Activated CD4-positive, alpha-beta T cell treated with anti-CD3 and anti-CD28 coated beads, Interleukin-2, Interleukin-4, amounts not matched to agents 100 ng/mL and 50 ng/mL, durations not matched to agents 16 hours and 8 hours (primary cell): ENCODE measurements around the gene ZNF217.
"Not testable (repeated sequence)": the region's sequence is repeated elsewhere in the genome, so short reads cannot be mapped to it uniquely, and the experiment has no call there.

Experiments used
- DNase-seq: peaks from one replicate; pipeline ENCODE4 v3.0.0-alpha.2; 2020; ENCODE audit warnings: low spot score

Gene ZNF217

GRCh38 chr20:53621482-53622246 lies 28.0 kb upstream of the ZNF217 start:
- peak; percentile 33 for DNase-seq

GRCh38 chr20:53618490-53619000 lies 24.9 kb upstream of the ZNF217 start:
- DNase-seq = not testable (repeated sequence)

DNA sequence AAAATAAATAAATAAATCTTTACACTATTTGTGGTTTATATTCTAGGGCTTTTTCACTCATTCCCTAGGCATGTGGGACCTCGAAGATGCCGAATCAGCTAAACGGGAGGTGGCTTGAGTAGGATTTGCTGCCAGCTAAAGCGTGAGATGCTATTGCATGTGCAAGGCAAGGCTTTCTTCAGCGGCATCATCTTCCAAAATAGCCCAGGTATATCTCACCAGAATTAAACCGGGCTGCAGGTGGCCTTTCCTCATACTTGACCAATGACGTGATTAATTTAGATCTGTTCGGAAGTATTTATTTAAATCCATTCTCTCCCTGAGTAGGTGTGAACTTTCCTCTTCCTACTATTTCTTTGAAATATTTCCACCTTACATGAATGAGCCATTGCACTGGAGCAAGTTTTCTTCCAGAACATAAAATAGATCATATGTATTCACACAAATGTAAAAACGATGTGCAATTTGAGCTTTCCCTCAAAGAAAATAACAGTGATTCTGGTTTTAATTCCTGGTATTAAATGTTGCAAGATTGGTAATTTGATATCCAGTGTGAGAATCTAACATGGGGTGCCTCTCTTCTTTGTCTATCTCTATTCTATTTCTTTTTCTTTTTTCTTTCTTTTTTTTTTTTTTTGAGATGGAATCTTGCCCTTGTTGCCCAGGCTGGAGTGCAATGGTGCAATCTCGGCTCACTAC lies 24.3 kb upstream of the ZNF217 start:
- DNase-seq = no peak

DNA sequence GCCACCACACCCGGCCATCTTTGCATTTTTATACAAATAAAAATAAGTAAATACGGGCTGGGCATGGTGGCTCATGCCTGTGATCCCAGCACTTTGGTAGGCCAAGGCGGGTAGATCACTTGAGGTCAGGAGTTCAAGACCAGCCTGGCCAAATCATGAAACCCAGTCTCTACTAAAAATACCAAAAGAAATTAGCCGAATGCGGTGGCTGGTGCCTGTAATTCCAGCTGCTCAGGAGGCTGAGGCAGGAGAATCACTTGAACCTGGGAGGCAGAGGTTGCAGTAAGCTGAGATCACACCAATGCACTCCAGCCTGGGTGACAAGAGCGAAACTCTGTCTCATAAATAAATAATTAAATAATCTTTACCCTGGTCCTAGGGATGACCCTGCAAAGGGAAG lies 22.9 kb upstream of the ZNF217 start:
- not testable (repeated sequence) for DNase-seq

DNA sequence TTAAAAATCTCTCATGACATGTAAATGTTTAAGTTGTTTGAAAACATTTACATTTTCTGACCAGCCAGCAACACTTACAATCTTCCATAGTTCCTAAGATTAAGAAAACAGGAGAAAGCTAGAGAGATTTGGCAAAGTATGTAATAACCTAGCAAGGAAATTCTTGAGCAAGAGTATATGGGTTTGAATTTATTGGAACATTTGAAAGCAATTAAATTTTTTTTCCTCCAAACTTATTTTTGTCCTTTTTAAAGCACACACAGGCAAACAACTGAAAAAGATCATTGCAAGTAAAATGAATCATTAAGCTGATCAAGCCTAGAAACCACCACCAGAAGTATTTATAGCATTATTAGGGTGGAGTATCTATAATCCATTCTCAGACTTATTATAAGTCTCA lies 20.1 kb upstream of the ZNF217 start:
- no peak for DNase-seq

- DNase-seq = not testable (repeated sequence)
Observed at GRCh38 chr20:53612289-53612688, 18.6 kb upstream of the ZNF217 start.

GRCh38 chr20:53611449-53611894 lies 17.8 kb upstream of the ZNF217 start:
- DNase-seq = no peak

GRCh38 chr20:53609491-53610445 lies 16.1 kb upstream of the ZNF217 start:
- DNase-seq = peak; percentile 78

GRCh38 chr20:53608456-53609452 lies 15.1 kb upstream of the ZNF217 start:
- peak; percentile 44 for DNase-seq

DNA sequence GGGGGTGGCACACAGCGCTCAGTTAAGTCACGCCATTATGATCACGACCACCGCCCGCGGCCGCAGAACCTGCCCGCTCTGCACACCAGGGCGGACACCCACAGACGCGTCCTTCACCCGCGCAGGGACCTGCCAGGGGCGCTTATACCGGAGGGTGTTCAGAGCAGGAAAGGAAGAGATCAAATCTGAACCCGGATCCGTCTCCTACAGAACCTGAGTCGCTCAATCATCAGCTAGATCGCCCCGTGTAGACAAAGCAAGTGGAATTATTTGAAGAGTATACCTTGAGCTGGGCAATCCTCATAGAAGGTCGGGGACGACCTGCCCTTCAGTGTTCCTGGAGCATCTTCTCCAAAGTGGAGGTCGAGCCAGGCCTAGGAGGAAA lies 14.4 kb upstream of the ZNF217 start:
- no peak for DNase-seq

GRCh38 chr20:53606364-53606985 lies 12.8 kb upstream of the ZNF217 start:
- DNase-seq = no peak

DNA sequence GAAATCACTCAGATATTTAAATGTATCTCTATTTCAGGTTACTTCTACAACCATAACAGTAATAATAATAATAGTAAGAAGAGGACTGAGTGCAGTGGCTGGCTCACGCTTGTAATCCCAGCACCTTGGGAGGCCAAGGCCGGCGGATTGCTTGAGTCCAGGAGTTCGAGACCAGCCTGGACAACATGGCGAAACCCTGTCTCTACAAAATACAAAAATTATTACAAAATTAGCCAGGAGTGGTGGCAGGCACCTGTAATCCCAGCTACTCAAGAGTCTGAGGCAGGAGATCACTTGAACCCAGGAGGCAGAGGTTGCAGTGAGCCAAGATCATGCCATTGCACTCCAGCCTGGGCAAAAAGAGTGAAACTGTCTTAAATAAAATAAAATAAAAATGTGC lies 11.8 kb upstream of the ZNF217 start:
- not testable (repeated sequence) for DNase-seq

GRCh38 chr20:53604846-53605245 lies 11.2 kb upstream of the ZNF217 start:
- DNase-seq = not testable (repeated sequence)

DNA sequence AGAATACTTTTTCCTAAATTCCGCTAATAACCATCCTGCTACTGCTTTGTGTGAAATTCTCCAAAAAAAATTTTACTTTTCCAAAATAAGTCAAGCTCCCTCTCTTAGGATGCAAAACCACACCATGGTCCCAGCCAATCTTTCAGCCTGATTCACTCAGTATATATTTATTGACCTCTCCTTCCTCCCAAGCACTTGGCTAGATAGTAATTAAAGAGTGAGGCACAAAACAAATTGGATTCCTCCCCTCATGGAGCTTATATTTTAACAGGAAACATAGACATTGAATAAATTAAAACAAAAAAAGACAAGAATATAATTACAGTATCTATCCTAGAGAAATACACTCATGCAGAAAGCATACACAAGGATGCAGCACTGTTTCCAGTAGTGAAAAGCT lies 9.0 kb upstream of the ZNF217 start:
- DNase-seq = no peak

DNA sequence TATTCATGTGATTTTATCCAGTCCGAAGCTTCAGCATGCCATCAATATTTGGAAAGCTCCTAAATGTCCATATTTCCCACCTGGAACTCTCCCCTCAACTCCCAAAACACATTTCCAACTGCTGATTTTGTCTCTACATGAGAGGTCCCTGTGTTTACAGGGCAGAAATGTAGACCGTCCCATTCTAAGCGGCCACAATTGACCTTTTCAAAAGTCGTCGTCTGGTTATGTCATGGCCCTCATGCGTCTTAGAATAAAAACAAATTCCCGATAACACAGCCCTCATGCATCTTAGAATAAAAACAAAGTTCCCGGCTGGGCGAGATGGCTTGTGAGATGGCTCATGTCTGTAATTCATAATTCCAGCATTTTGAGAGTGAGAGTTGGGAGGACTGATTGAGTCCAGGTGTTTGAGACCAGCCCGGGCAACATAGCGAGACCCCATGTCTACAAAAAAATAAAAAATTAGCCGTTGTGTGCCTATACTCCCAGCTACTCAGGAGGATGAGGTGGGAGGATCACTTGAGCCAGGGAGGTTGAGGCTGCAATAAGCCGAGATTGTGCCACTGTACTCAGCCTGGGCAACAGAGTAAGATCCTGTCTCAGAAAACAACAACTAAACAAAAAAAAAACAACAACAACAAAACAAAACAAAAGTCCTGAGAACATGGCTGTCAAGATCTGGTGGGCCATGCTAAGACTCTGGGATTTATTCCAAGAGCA lies 6.4 kb upstream of the ZNF217 start:
- no peak for DNase-seq

- no peak for DNase-seq
Observed at GRCh38 chr20:53599378-53599777, 5.7 kb upstream of the ZNF217 start.

DNA sequence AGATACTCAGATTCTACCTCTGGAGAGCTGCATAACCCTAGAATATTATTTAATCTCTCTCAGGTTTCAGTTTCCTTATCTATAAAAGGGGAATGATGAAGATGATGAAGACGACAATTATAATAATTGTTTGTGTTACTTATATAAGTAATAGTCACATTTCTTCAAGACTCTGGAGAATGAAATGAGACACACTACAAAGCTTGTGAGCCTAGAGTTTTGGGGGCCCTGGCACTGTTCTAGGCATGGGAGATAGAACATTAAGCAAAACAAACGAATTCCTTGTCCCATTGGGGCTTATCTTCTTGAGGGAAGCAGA lies 5.4 kb upstream of the ZNF217 start:
- DNase-seq = no peak

DNA sequence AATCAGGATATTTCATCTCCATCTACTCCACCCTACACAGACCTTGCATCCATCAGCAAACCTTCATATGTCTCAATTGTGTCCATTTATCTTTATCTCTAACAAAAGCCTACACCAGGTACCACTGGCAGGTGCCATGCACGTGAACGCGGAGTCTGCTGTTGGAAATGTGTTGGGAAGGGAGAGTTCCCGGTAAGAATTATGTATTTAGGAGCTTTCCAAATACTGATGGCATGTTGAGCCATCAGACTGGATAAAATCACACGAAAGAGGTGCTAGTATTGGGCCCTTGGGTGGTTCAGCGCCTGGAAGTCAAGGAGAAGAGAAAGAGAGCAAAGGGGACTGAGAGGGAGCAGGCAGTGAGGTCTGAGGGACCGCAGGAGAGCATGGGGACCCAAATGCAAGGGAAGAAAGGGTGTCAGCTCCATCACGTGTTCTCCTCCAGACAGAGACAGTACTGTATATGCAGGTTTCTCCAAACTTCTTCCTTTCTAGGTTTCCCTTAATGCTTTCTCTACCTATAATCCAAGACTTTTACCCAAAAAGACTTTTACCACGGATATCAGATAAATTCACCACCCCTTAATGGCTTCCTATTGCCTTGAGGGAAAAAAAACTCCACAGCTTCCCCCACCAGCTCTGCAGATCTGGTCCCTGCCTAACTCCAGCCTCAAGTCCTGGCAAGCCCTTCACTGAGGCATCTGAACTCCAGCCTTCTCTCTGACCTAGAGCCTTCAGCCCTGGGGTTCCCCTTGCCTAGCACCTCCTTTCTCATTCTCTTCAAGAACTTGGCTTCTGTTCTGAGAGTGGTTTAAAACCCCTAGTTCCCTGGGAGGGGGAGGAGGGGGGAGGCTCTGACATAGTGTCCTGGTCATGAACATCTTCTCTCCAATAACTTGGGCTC lies 4.8 kb upstream of the ZNF217 start:
- no peak for DNase-seq
